Measurements from ENCODE around the gene GALNT16. TPM values are rescaled to one million over a fixed set of nuclear protein-coding genes. Genes with fewer than 3 reads are reported as not detected.
"Not testable (repeated sequence)": the region's sequence is repeated elsewhere in the genome, so short reads cannot be mapped to it uniquely, and the experiment has no call there.

GALNT16 gene
- total RNA-seq, 1 donor from 2014 or later: 6.2 TPM

GRCh38 chr14:69378274-69378673 lies 118.3 kb downstream of the GALNT16 start:
- no peak for DNase-seq (ENCODE audit: low read depth)
- Mint-ChIP-seq H3K27me3 (ENCODE audit: low read depth, unreplicated experiment) (no peaks in the 10 kb centered on the region), H3K27ac (ENCODE audit: unreplicated experiment) (no peak overlapping the region), H3K36me3 (ENCODE audit: low read depth, unreplicated experiment) (peaks cover 17% of the 10 kb centered on the region), H3K4me1 (ENCODE audit: low read depth, unreplicated experiment) (peaks cover 4% of the 10 kb centered on the region), H3K9me3 (ENCODE audit: unreplicated experiment) (no peaks in the 10 kb centered on the region), H3K4me3 (ENCODE audit: unreplicated experiment) (no peak overlapping the region)
- no peak overlapping the region for H3K27ac ChIP-seq (ENCODE audit: low read depth, low read length)
- H3K79me2 ChIP-seq (ENCODE audit: insufficient read depth, low read length): peaks cover 27% of the 10 kb centered on the region
- peaks cover 26% of the 10 kb centered on the region for H3K36me3 ChIP-seq (ENCODE audit: insufficient read depth, low read length)
- H3K4me2 ChIP-seq (ENCODE audit: low read length): no peak overlapping the region
- H3K4me3 ChIP-seq (ENCODE audit: insufficient read depth, low read depth, low read length): no peak overlapping the region
- H3K9ac ChIP-seq (ENCODE audit: low read length): no peak overlapping the region
- H2AFZ ChIP-seq (ENCODE audit: low read depth, low read length): no peak overlapping the region
- H4K20me1 ChIP-seq (ENCODE audit: insufficient read depth, low read length): peaks cover 36% of the 10 kb centered on the region
- no peaks in the 10 kb centered on the region for H3K27me3 ChIP-seq (ENCODE audit: insufficient read depth, low read length)
- H3K4me1 ChIP-seq (ENCODE audit: insufficient read depth, low read length): no peaks in the 10 kb centered on the region
- TF ChIP-seq CTCF (IDR thresholded peaks at IDR 0.05; ENCODE audit: insufficient read depth, low read depth, low read length) (no peak), EZH2 (IDR thresholded peaks at IDR 0.05; ENCODE audit: insufficient read depth, low read length) (no peak)
- H3K9me3 ChIP-seq (ENCODE audit: insufficient read depth, low read depth, low read length): peaks cover 4% of the 10 kb centered on the region
- no peak for FAIRE-seq

GRCh38 chr14:69387311-69387710 lies 127.4 kb downstream of the GALNT16 start:
- H3K9me3 Mint-ChIP-seq (ENCODE audit: unreplicated experiment): no peaks in the 10 kb centered on the region
- Histone ChIP-seq H3K9ac (ENCODE audit: low read length) (no peak overlapping the region), H3K4me3 (ENCODE audit: insufficient read depth, low read depth, low read length) (no peak overlapping the region), H2AFZ (ENCODE audit: low read depth, low read length) (no peak overlapping the region), H3K36me3 (ENCODE audit: insufficient read depth, low read length) (peaks cover 40% of the 10 kb centered on the region), H3K27ac (ENCODE audit: low read depth, low read length) (no peak overlapping the region), H3K79me2 (ENCODE audit: insufficient read depth, low read length) (peaks cover 99% of the 10 kb centered on the region), H3K27me3 (ENCODE audit: insufficient read depth, low read length) (no peaks in the 10 kb centered on the region), H3K4me1 (ENCODE audit: insufficient read depth, low read length) (no peaks in the 10 kb centered on the region), H3K9me3 (ENCODE audit: insufficient read depth, low read depth, low read length) (no peaks in the 10 kb centered on the region), H4K20me1 (ENCODE audit: insufficient read depth, low read length) (peaks cover 85% of the 10 kb centered on the region), H3K4me2 (ENCODE audit: low read length) (no peak overlapping the region)
- H3K4me3 Mint-ChIP-seq (ENCODE audit: unreplicated experiment): no peak overlapping the region
- no peaks in the 10 kb centered on the region for H3K27me3 Mint-ChIP-seq (ENCODE audit: low read depth, unreplicated experiment)
- DNase-seq (ENCODE audit: low read depth) (no peak), FAIRE-seq (no peak)
- peak overlapping the region; percentile 34 for H3K27ac Mint-ChIP-seq (ENCODE audit: unreplicated experiment)
- H3K4me1 Mint-ChIP-seq (ENCODE audit: low read depth, unreplicated experiment): peaks cover 5% of the 10 kb centered on the region
- TF ChIP-seq EZH2 (IDR thresholded peaks at IDR 0.05; ENCODE audit: insufficient read depth, low read length): no peak
- TF ChIP-seq CTCF (IDR thresholded peaks at IDR 0.05; ENCODE audit: insufficient read depth, low read depth, low read length): no peak
- peaks cover 7% of the 10 kb centered on the region for H3K36me3 Mint-ChIP-seq (ENCODE audit: low read depth, unreplicated experiment)

- not testable (repeated sequence) for H3K27ac Mint-ChIP-seq (ENCODE audit: unreplicated experiment); H3K27me3 ChIP-seq (ENCODE audit: insufficient read depth, low read length); H3K27ac ChIP-seq (ENCODE audit: low read depth, low read length); H3K9me3 Mint-ChIP-seq (ENCODE audit: unreplicated experiment); H3K4me3 ChIP-seq (ENCODE audit: insufficient read depth, low read depth, low read length); DNase-seq (ENCODE audit: low read depth); H3K9me3 ChIP-seq (ENCODE audit: insufficient read depth, low read depth, low read length); H3K4me2 ChIP-seq (ENCODE audit: low read length); FAIRE-seq; H2AFZ ChIP-seq (ENCODE audit: low read depth, low read length); H3K27me3 Mint-ChIP-seq (ENCODE audit: low read depth, unreplicated experiment); H3K4me1 ChIP-seq (ENCODE audit: insufficient read depth, low read length); H3K4me1 Mint-ChIP-seq (ENCODE audit: low read depth, unreplicated experiment); H3K9ac ChIP-seq (ENCODE audit: low read length)
- peaks cover 49% of the 10 kb centered on the region for H3K36me3 ChIP-seq (ENCODE audit: insufficient read depth, low read length)
- Mint-ChIP-seq H3K36me3 (ENCODE audit: low read depth, unreplicated experiment) (peaks cover 14% of the 10 kb centered on the region), H3K4me3 (ENCODE audit: unreplicated experiment) (peak overlapping the region; percentile 20)
- peaks cover 99% of the 10 kb centered on the region for H3K79me2 ChIP-seq (ENCODE audit: insufficient read depth, low read length)
- peaks cover 79% of the 10 kb centered on the region for H4K20me1 ChIP-seq (ENCODE audit: insufficient read depth, low read length)
Observed at GRCh38 chr14:69391400-69391799, 131.4 kb downstream of the GALNT16 start.

Measured in astrocyte (in vitro differentiated cells and primary cell).